Measurements from ENCODE around the gene TNXB. TPM values are rescaled to one million over a fixed set of nuclear protein-coding genes. Genes with fewer than 3 reads are reported as not detected.
"Not testable (repeated sequence)": the region's sequence is repeated elsewhere in the genome, so short reads cannot be mapped to it uniquely, and the experiment has no call there.

Gene TNXB
- total RNA-seq, 2 donors from 2014 or later, result 194 to 210 TPM

GRCh38 chr6:32108727-32109113 is 418 bp downstream of the TNXB start:
- Histone ChIP-seq H3K27me3 (replicated peaks; ENCODE audit: insufficient read depth) (no peaks in the 10 kb centered on the region), H3K9me3 (no peaks in the 10 kb centered on the region), H3K36me3 (no peaks in the 10 kb centered on the region), H3K27ac (peak overlapping the region; percentile 84 to 87), H3K4me3 (peak overlapping the region; percentile 71), H3K4me1 (ENCODE audit: control insufficient read depth in 1 of 2, low read depth in 2 of 2) (peaks cover 38 to 89% of the 10 kb centered on the region in 2 donors)
- no peak for ATAC-seq (ENCODE audit: insufficient number of reproducible peaks, low FRiP score, low read depth)
- no peak for DNase-seq (ENCODE audit: low spot score)
- TF ChIP-seq, protein P1, sequence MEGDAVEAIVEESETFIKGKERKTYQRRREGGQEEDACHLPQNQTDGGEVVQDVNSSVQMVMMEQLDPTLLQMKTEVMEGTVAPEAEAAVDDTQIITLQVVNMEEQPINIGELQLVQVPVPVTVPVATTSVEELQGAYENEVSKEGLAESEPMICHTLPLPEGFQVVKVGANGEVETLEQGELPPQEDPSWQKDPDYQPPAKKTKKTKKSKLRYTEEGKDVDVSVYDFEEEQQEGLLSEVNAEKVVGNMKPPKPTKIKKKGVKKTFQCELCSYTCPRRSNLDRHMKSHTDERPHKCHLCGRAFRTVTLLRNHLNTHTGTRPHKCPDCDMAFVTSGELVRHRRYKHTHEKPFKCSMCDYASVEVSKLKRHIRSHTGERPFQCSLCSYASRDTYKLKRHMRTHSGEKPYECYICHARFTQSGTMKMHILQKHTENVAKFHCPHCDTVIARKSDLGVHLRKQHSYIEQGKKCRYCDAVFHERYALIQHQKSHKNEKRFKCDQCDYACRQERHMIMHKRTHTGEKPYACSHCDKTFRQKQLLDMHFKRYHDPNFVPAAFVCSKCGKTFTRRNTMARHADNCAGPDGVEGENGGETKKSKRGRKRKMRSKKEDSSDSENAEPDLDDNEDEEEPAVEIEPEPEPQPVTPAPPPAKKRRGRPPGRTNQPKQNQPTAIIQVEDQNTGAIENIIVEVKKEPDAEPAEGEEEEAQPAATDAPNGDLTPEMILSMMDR (IDR thresholded peaks at IDR 0.05), result no peak

DNA sequence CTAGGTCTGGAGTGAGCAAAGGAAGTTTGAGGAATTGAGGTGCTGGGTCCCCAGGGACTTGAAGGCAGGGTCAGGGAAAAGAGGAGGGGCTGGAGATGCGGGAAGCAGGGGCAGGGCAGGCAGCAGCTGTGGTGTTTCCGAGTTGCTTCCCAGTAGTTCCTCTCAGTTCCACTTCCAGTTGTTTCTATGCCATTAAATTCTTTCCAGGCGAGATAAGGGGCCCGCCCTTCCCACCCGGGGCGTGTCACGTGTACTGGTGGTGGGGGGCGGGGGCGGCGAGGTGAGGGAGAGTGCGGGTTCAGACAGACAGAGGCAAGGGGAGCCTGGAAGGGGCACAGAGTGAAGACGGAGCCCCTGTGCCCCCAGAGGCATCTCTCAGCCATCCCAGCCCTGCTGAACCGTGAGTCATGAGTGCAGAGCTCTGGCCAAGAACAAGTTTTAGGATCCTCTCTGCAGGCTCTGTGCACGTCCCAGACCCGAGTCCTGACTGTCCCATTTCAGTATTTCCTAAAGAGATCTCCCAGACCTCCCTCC is 977 bp downstream of the TNXB start:
- Histone ChIP-seq H3K36me3 (no peaks in the 10 kb centered on the region), H3K27me3 (replicated peaks; ENCODE audit: insufficient read depth) (no peaks in the 10 kb centered on the region), H3K9me3 (no peaks in the 10 kb centered on the region), H3K27ac (peak overlapping the region; percentile 84 to 87), H3K4me3 (peak overlapping the region; percentile 71), H3K4me1 (ENCODE audit: control insufficient read depth in 1 of 2, low read depth in 2 of 2) (peaks cover 35 to 84% of the 10 kb centered on the region in 2 donors)
- DNase-seq (ENCODE audit: low spot score), result no peak
- TF ChIP-seq, protein P1 (IDR thresholded peaks at IDR 0.05), result no peak
- ATAC-seq (ENCODE audit: insufficient number of reproducible peaks, low FRiP score, low read depth), result peak; percentile 31

- TF ChIP-seq, protein P1 (IDR thresholded peaks at IDR 0.05), result no peak
- Histone ChIP-seq H3K27me3 (replicated peaks; ENCODE audit: insufficient read depth) (no peaks in the 10 kb centered on the region), H3K36me3 (no peaks in the 10 kb centered on the region), H3K27ac (peak overlapping the region; percentile 84 to 87), H3K9me3 (no peaks in the 10 kb centered on the region), H3K4me1 (ENCODE audit: control insufficient read depth in 1 of 2, low read depth in 2 of 2) (peaks cover 35 to 76% of the 10 kb centered on the region in 2 donors), H3K4me3 (peak overlapping the region; percentile 71)
- DNase-seq (ENCODE audit: low spot score), result no peak
- peak; percentile 30 for ATAC-seq (ENCODE audit: insufficient number of reproducible peaks, low FRiP score, low read depth)
Observed at GRCh38 chr6:32107406-32107805, 1.7 kb downstream of the TNXB start.

- no peak for ATAC-seq (ENCODE audit: insufficient number of reproducible peaks, low FRiP score, low read depth)
- Histone ChIP-seq H3K27me3 (replicated peaks; ENCODE audit: insufficient read depth) (no peaks in the 10 kb centered on the region), H3K4me3 (no peak overlapping the region), H3K27ac (peak overlapping the region in 1 of 2 donors; percentile 84), H3K4me1 (ENCODE audit: control insufficient read depth in 1 of 2, low read depth in 2 of 2) (peaks cover 30 to 56% of the 10 kb centered on the region in 2 donors), H3K9me3 (no peaks in the 10 kb centered on the region), H3K36me3 (no peaks in the 10 kb centered on the region)
- DNase-seq (ENCODE audit: low spot score), result no peak
- TF ChIP-seq, protein P1 (IDR thresholded peaks at IDR 0.05), result no peak
Observed at GRCh38 chr6:32105433-32105832, 3.7 kb downstream of the TNXB start.

DNA sequence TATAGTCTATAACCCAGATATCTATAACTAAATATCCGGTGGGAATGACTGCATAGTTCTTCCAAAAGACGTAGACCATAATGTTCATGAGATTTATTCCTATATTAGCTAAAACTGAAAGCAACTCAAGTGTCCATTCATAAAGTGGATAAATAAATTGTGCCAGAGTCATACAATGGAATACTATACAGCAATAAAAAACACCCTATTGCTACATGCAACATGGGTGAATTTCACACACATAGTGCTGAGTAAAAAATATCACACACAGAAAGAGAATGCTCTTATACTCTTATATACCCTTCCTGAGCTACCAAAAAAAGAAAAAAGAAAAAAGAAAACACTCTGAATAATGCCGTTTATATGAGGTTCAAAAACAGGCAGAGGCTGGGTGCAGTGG is 6.9 kb downstream of the TNXB start:
- DNase-seq (ENCODE audit: low spot score) (no peak), ATAC-seq (ENCODE audit: insufficient number of reproducible peaks, low FRiP score, low read depth) (no peak)
- no peaks in the 10 kb centered on the region for H3K27me3 ChIP-seq (replicated peaks; ENCODE audit: insufficient read depth)

GRCh38 chr6:32100251-32100650 is 8.9 kb downstream of the TNXB start:
- not testable (repeated sequence) for H3K9me3 ChIP-seq; H3K36me3 ChIP-seq; H3K27ac ChIP-seq; H3K4me1 ChIP-seq (ENCODE audit: control insufficient read depth in 1 of 2, low read depth in 2 of 2); ATAC-seq (ENCODE audit: insufficient number of reproducible peaks, low FRiP score, low read depth); H3K27me3 ChIP-seq (replicated peaks; ENCODE audit: insufficient read depth); DNase-seq (ENCODE audit: low spot score); H3K4me3 ChIP-seq

More for the DNA sequence above, 6.9 kb downstream of the TNXB start:
- Histone ChIP-seq H3K9me3 (no peaks in the 10 kb centered on the region), H3K4me3 (no peak overlapping the region), H3K4me1 (ENCODE audit: control insufficient read depth in 1 of 2, low read depth in 2 of 2) (peaks cover 9 to 25% of the 10 kb centered on the region in 2 donors), H3K36me3 (no peaks in the 10 kb centered on the region), H3K27ac (no peak overlapping the region)
- TF ChIP-seq, protein P1 (IDR thresholded peaks at IDR 0.05), result no peak

All from thoracic aorta (tissue), 2 donors.